Cardiac septum (tissue), 1 donor: Measurements from ENCODE around the gene CCNDBP1. TPM values are rescaled to one million over a fixed set of nuclear protein-coding genes. Genes with fewer than 3 reads are reported as not detected.
"Not testable (repeated sequence)": the region's sequence is repeated elsewhere in the genome, so short reads cannot be mapped to it uniquely, and the experiment has no call there.

Experiments used
- DNase-seq: peaks from one replicate; pipeline ENCODE4 v3.0.0-alpha.2; 2020; ENCODE audit warnings: low spot score
- intact Hi-C: fragments of 100-400 bp; cut with DNase I; formaldehyde crosslinking; loops from one replicate; pipeline ENCODE4 v1.14.0; 2022
- total RNA-seq: library from RNA; stranded (reverse); fragmentation: NEBNext Ultra II Directional; extraction: Animal tissue kit (Norgen Biotek cat#: 25700); gene quantifications from one replicate; pipeline ENCODE4 v1.2.1, GENCODE V29; 2021
- donor health status: DM: no; HTN: no; CAD: no.

CCNDBP1 gene
- total RNA-seq, 1 donor from 2014 or later = 56.6 TPM

DNA sequence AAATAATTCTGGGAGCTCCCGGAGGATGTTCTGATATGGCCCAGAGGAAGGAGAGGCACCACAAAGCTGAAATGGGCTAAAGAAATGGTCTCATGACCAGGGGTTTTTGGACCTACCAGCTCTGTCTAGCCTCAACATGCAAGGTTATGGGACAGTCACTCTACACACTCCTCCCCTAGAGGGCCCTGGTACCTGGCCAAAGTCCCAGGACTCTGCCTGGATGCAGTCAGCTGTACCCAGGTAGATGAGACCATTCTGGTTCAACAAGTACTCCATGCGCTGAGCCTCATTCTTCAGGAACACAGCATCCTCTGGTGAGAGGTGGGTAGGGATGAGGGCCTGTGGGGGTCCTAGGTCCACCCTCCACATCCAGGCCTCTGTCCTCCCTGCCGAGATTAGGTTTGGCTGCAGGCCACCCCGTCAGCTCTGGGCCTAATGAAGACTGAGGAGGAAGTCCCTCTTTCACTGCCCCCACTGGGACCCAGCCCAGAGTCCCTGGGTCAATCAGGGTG, 26.1 kb downstream of the CCNDBP1 start:
- DNase-seq = no peak
- intact Hi-C loops = no loop called here

DNA sequence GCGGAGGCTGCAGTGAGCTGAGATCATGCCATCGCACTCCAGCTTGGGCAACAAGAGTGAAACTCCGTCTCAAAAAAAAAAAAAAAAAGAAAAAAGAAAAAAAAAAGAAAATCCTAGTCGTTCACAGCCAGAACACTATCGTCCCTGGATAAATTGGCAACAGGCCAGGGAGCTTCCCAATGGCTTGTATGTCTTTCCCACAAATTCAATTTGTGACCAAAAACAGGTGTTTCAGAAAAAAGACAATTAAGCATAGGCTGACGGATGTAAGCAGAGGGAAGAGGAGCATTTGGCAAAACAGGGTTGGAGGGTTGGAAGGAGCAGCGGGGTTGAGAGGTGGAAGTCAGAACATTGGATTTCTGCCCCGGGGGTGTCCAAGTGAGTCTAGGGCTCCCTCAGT, 27.1 kb downstream of the CCNDBP1 start:
- intact Hi-C loops = no loop called here
- no peak for DNase-seq

- no peak for DNase-seq
- intact Hi-C loops = no loop called here
These were observed 27.7 kb downstream of the CCNDBP1 start for GRCh38 chr15:43212951-43213350.

DNA sequence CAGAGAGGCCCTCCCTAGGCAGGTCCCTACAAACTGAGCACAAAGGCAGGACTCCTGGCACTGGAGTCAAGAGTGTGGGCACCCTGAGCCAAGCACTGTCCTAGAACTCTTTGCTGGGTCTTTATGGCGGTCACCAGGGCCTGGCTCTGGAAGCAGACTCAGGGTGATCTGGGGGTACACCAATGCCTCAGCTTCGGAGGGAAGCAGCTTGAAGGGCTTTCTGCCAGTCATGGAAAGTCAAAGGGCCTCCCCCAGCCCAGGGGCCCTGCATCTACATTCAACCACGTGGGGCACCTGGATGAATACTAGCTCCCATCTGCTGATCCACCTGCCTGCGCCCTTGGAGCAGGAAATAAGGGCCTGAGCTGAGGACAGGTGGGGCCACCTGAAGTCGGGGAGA, 28.3 kb downstream of the CCNDBP1 start:
- intact Hi-C loops = no loop called here

DNA sequence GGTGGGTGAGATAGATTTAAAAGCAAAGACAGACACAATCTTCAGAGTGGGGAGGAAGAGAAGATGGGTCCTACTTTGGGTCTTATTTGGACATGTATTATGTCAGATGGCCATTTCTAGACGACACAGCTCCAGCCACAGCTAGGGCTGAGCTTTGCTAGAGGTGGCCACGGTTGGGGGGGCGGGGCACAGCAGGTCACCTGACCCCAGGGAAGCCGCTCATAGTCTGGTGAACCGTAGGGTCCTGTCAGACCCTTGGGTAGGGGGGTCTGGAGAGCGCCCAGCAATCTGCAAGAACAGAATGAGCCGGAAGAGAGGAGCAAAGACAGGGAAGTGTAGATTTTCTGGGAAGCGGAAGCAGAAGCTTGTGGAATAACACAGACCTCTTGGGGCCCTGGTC, 29.0 kb downstream of the CCNDBP1 start:
- DNase-seq = no peak

More for the DNA sequence above, 28.3 kb downstream of the CCNDBP1 start:
- DNase-seq = no peak

DNA sequence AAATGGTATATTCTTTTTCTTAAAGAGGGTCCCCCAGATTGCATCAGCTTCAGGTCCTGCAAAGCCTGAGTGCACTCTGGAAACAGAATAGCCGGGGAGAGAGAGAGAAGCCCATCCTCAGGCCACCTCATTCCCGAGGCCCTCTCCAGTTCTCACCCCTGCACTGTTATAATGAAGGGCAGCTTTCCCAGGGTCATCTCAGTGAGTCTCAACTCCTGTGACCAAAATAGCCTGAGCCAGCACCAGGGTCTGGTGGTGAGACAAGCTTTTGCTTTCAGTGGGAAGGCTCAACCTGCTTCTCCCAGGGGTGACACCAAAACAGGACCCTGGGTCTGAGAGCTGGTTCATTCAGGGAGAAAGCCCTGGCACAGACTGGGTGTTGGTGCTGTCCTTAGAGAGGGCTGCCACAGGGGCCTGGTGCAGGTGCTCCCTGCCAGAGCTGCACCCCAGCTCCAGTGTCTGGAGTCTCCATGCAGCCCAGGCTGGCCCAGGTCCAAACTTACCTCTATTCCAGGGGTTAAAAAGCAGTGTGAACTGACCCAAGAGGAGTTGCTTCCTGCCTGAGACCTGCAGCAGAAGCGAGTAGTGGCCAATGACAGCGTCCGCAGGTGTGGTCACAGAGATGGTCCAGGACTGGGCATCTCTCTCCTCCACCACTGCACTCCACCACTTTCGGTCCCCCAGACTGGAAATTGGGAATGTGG, 29.5 kb downstream of the CCNDBP1 start:
- no peak for DNase-seq
- intact Hi-C loops = no loop called here

More for the DNA sequence above, 29.0 kb downstream of the CCNDBP1 start:
- intact Hi-C loops = no loop called here

DNA sequence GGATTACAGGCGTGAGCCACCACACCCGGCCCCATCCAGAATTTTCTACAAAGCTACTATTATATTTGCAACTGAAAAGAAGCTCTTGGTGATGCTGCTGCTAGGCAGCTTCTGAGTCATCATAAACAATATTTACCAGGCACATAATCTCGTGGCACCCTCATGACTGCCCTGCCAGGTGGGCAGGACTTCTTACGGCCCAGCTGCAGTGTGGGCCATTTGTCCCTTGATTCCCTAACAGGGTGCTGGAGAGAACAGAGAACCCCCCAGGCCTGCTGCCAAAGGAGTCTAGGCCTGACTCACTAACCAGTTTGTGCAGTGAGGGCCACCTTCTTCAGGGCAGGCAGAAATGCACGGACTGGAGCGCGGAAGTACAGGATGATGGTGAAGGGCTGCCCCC, 30.8 kb downstream of the CCNDBP1 start:
- DNase-seq = no peak
- intact Hi-C loops = no loop called here

DNA sequence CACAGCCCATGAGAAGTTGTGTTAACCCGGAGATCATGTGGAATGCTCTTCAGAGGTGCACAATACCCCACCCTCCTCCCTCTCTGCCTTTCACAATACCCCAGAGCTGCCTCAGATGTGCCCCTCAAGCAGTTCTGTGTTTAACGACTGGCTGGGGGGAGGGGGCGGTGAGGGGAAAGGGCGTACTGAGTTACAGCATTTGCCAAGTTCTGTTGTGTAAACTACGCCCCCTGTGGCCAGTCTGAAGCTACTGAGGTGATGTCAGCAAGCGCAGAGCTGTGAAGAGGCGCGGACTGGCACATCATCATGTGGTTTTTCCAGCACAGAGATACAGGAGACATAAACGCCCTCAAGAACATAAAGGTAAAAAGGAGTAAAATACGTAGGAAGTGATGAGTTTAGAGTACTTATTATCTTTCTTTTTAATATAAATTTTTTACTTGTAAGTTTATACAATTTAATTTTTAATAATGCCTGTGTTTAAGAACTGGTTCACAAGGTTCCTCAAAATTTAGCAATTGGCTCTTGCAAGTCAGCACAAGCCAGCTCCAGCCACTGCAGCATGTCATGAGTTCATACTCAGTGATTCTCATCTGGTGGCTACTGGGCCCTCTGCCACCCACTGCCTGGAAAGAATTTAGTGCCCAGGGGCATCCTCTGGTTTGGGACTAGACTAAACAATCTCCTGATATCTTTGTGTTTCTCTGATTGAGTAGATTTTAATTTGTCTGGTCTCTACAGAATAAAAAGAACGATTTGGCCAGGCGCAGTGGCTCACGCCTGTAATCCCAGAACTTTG, 33.9 kb downstream of the CCNDBP1 start:
- intact Hi-C loops = no loop called here
- no peak for DNase-seq

- DNase-seq = no peak
- intact Hi-C loops = no loop called here
These were observed 35.0 kb downstream of the CCNDBP1 start for GRCh38 chr15:43219929-43220928.

DNA sequence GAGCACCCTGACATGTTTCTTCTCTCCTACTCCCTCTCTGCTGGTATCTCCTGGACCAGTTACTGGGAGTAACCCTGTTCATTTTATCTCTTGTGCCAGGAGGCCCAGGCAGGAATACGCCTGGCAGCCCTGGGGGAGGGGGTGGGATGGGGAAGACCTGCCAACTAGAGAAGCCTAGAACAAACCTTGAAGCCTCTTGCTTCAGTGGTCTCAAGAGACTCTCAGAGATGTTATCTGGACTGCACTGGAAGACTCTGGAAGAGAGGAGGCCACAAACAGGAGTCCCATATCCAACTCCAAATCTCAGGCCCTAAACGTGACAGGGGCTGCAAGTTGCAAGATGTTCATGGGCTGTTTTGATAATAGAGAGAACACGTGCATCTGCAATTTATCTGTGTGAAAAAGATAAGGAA, 35.8 kb downstream of the CCNDBP1 start, which contains the start of gene EPB42:
Gene EPB42, minus strand, starts transcription at position 28 of the 413 bp plus-strand sequence. CDS start 193 bp downstream, outside the sequence.
- intact Hi-C loops = no loop called here
- DNase-seq = no peak

DNA sequence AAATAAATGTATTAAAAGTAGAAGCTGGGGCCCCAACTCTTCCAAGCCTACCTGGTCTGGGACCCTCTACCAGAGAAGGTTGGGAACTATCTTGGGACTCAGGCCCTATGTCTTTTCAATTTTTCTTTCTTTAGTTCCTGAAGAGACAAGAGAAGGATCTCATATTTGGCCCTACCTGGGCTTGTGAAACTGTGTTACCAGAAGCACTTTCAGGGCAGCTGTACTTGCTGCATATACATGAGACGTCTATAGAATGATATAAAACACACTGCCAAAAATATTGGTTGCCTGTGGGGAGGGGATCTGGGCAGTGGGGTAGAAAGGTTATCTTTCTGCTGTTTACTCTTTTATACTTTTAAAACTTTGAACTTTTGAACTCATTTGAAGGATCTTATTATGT, 36.2 kb downstream of the CCNDBP1 start:
- intact Hi-C loops = no loop called here
- no peak for DNase-seq

DNA sequence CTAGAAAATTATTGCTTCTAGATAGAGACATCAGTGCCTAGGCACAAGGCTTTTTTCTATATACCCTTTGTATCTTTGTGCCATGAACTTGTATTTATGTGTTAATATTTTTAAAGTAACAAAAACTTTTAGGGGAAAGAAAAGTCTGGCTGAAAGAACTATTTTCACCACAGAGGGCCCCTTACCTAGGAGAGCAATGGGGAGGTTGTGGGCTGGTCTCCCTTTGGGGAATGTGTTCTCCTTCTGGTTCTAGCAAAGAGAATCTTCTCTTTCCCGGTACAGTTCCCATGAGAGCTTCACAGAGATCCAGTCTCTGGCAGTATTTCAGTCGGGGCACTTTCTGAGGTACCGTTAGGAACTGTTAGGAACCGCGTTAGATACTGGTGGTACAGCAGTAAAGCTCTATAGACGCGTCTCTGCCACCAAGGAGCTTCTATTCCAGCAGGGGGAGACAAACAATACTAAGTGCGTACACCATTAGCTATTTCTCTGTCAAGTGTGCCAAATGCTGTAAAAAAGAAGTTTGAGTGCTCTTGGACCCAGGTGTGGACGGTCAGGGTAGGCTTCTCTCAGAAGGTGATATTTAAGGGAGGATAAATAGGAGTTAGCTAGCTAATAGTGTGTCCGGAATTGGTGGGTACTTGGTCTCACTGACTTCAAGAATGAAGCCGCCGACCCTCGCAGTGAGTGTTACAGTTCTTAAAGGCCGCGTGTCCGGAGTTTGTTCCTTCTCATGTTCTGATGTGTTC, 40.2 kb downstream of the CCNDBP1 start:
- intact Hi-C loops = loop anchor here (2.0 kb wide), 1 partner anchor 61 kb away; no protein-coding TSS in a partner anchor
- DNase-seq = no peak

- DNase-seq = not testable (repeated sequence)
- intact Hi-C loops = loop anchor here (2.0 kb wide), 1 partner anchor 61 kb away; no protein-coding TSS in a partner anchor
These were observed 40.7 kb downstream of the CCNDBP1 start for GRCh38 chr15:43225950-43226255.

DNA sequence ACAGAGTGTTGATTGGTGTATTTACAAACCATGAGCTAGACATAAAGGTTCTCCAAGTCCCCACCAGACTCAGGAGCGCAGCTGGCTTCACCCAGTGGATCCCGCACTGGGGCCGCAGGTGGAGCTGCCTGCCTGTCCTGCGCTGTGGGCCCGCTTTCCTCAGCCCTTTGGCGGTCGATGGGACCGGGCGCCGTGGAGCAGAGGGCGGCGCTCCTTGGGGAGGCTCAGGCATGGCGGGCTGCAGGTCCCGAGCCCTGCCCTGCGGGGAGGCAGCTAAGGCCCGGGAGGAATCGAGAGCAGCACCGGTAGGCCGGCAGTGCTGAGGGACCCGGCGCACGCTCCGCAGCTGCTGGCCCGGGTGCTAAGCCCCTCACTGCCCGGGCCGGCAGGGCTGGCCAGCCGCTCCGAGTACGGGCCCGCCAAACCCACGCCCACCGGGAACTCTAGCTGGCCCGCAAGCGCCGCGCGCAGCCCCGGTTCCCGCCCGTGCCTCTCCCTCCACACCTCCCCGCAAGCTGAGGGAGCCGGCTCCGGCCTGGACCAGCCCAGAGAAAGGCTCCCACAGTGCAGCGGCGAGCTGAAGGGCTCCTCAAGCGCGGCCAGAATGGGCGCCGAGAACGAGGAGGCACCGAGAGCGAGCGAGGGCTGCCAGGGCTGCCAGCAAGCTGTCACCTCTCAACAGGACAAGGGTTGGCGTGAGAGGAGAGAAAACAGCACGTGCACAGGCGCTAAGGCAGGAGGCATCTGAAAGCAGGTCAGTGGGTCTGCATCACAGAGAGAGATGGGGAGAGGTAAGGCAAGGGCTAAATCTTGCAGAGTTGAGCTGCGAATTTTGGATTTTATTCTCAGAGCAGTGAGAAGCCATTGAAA, 41.5 kb downstream of the CCNDBP1 start:
- intact Hi-C loops = no loop called here
- DNase-seq = no peak

DNA sequence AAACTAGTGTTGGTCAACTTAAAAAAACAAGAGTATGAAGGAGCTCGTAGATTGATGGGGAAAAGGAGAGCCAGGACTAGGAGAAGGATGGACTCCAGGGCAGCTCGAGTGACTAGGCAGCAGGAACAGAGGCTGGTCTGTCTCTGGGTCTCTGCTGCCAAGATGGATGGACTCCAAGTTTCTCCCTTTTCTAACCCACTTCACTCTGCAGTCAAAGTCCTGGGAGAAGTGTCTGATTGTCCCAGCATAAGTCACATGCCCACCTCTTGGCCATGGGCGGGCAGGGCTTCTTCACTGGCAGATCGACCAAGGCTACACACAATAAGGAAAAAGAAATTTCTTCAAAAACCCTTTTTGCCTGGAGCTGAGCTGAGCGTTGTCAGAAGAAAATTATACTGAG, 44.8 kb downstream of the CCNDBP1 start:
- no peak for DNase-seq
- intact Hi-C loops = no loop called here

- DNase-seq = no peak
- intact Hi-C loops = no loop called here
These were observed 45.5 kb downstream of the CCNDBP1 start for GRCh38 chr15:43230640-43231115.

DNA sequence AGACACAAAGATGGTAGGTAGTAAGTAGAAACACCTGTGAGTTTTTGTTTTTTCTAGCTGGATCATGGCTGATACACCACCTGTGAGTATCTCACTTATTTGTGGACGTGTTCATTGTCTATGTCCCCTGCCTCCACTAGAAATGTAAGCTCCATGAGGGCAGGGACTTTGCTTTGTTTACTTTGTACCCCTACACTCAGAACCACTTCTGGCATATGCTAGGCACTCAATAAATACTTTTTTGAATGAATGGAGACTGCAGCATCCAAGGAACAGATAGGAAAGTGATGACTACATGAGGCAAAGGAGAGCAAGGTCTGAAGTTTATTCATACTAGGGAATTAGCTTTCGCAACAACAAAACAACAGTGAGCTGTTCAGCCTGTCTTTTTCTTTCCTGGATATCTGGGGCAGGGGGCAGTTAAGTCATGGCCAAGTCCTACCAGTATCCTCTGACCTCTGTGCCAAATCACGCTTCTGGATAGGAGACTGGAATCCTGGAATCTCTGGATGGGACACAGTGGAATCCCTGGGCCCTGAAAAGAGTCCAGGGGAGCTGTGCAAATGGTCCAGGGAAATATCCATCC, 47.2 kb downstream of the CCNDBP1 start:
- intact Hi-C loops = no loop called here
- DNase-seq = no peak
